HL-60 (cell line): ENCODE measurements around the gene SHC2.

Experiments
- DNase-seq, 2 experiments: peaks; one replicate each; pipeline ENCODE4 v3.0.0-alpha.2; 2010 to 2020; ENCODE audit warnings: low read depth in 1 of 2, low spot score in 1 of 2
- H3K27ac ChIP-seq: fragments of 250-450 bp; sonication (Bioruptor Pico); replicated peaks from 2 replicates; pipeline ENCODE4 v1.5.1; 2020; ENCODE audit warnings: mild to moderate bottlenecking, moderate library complexity
- H3K27me3 ChIP-seq: fragments of 250-450 bp; sonication (Bioruptor Pico); 2 replicates; pipeline ENCODE4 v1.5.1; 2021; ENCODE audit warnings: mild to moderate bottlenecking, moderate library complexity; ENCODE audit not compliant: insufficient read depth, poor library complexity, severe bottlenecking
- H3K4me3 ChIP-seq: replicated peaks from 2 replicates; pipeline ENCODE4 v1.5.1; 2011; ENCODE audit warnings: mild to moderate bottlenecking, control low read depth, low read length; ENCODE audit not compliant: insufficient read depth
- CTCF ChIP-seq: IDR thresholded peaks from one replicate; pipeline ENCODE4 v1.5.1; 2011; ENCODE audit warnings: low read length, control low read depth, inconsistent platforms; ENCODE audit not compliant: insufficient read depth
- GABPA ChIP-seq: IDR thresholded peaks from 2 replicates; pipeline ENCODE4 v1.6.1; 2012; ENCODE audit warnings: low read depth
- POLR2AphosphoS5 ChIP-seq: IDR thresholded peaks from 2 replicates; pipeline ENCODE4 v1.6.1; 2012; ENCODE audit warnings: low read depth
- REST ChIP-seq: IDR thresholded peaks from 2 replicates; pipeline ENCODE4 v1.6.1; 2012; ENCODE audit warnings: low read depth; ENCODE audit not compliant: insufficient replicate concordance
- SPI1 ChIP-seq: IDR thresholded peaks from 2 replicates; pipeline ENCODE4 v1.6.1; 2012; ENCODE audit warnings: low read depth, mild to moderate bottlenecking, borderline replicate concordance

Gene SHC2

GRCh38 chr19:470701-471100 is 9.9 kb upstream of the SHC2 start:
- DNase-seq: no peak
- Histone ChIP-seq H3K4me3 (no peak overlapping the region), H3K27me3 (no peaks in the 10 kb centered on the region), H3K27ac (no peak overlapping the region)
- no peak for TF ChIP-seq CTCF
- TF ChIP-seq SPI1: no peak
- TF ChIP-seq GABPA: no peak
- TF ChIP-seq POLR2AphosphoS5: no peak
- no peak for TF ChIP-seq REST

- TF ChIP-seq SPI1: no peak
- no peak for TF ChIP-seq REST
- no peak for TF ChIP-seq CTCF
- TF ChIP-seq POLR2AphosphoS5: no peak
- no peak for TF ChIP-seq GABPA
- no peak for DNase-seq
- Histone ChIP-seq H3K27ac (no peak overlapping the region), H3K4me3 (no peak overlapping the region), H3K27me3 (no peaks in the 10 kb centered on the region)
Observed at GRCh38 chr19:469833-470232, 9.0 kb upstream of the SHC2 start.

GRCh38 chr19:468587-469256 is 7.9 kb upstream of the SHC2 start:
- no peak for DNase-seq
- Histone ChIP-seq H3K27me3 (no peaks in the 10 kb centered on the region), H3K27ac (no peak overlapping the region), H3K4me3 (no peak overlapping the region)
- TF ChIP-seq REST (no peak), SPI1 (no peak), GABPA (no peak), POLR2AphosphoS5 (no peak), CTCF (no peak)
